GM18519 (cell line): ENCODE results near the gene HMCN1.
"Not testable (repeated sequence)": the region's sequence is repeated elsewhere in the genome, so short reads cannot be mapped to it uniquely, and the experiment has no call there.

ENCODE experiments used
- ATAC-seq: cut with Tn5 transposase; IDR thresholded peaks from one replicate; pipeline ENCODE4 v1.9.1; 2021; ENCODE audit warnings: mild to moderate bottlenecking, moderate library complexity; ENCODE audit not compliant: unreplicated experiment, low FRiP score

HMCN1 gene

GRCh38 chr1:186183970-186184628, 449.9 kb downstream of the HMCN1 start:
- peak; percentile 42 for ATAC-seq

- not testable (repeated sequence) for ATAC-seq
These were observed 452.1 kb downstream of the HMCN1 start for GRCh38 chr1:186186251-186186650.

- no peak for ATAC-seq
These were observed 453.4 kb downstream of the HMCN1 start for GRCh38 chr1:186187601-186188000.

- ATAC-seq: no peak
These were observed 453.9 kb downstream of the HMCN1 start for GRCh38 chr1:186188004-186188539.

GRCh38 chr1:186188736-186189135, 454.5 kb downstream of the HMCN1 start:
- no peak for ATAC-seq

- ATAC-seq: no peak
These were observed 455.0 kb downstream of the HMCN1 start for GRCh38 chr1:186189156-186189555.

GRCh38 chr1:186191511-186191910, 457.3 kb downstream of the HMCN1 start:
- no peak for ATAC-seq

GRCh38 chr1:186193224-186193623, 459.0 kb downstream of the HMCN1 start:
- no peak for ATAC-seq

- peak; percentile 99 for ATAC-seq
These were observed 460.0 kb downstream of the HMCN1 start for GRCh38 chr1:186194107-186194756.

- ATAC-seq: no peak
These were observed 461.3 kb downstream of the HMCN1 start for GRCh38 chr1:186195377-186195931.

- ATAC-seq: no peak
These were observed 468.1 kb downstream of the HMCN1 start for GRCh38 chr1:186202271-186202764.

GRCh38 chr1:186202776-186203175, 468.6 kb downstream of the HMCN1 start:
- no peak for ATAC-seq

GRCh38 chr1:186206048-186206570, 471.9 kb downstream of the HMCN1 start:
- ATAC-seq: no peak

GRCh38 chr1:186207391-186208085, 473.3 kb downstream of the HMCN1 start:
- no peak for ATAC-seq

- no peak for ATAC-seq
These were observed 474.4 kb downstream of the HMCN1 start for GRCh38 chr1:186208405-186209129.

GRCh38 chr1:186210258-186210657, 476.1 kb downstream of the HMCN1 start:
- no peak for ATAC-seq

GRCh38 chr1:186211583-186211982, 477.4 kb downstream of the HMCN1 start:
- not testable (repeated sequence) for ATAC-seq

GRCh38 chr1:186212568-186213224, 478.5 kb downstream of the HMCN1 start:
- ATAC-seq: peak; percentile 95

GRCh38 chr1:186213225-186213607, 479.0 kb downstream of the HMCN1 start:
- ATAC-seq: no peak
